Motor neuron (in vitro differentiated cells): Measurements from ENCODE around the gene TMA16. TPM values are rescaled to one million over a fixed set of nuclear protein-coding genes. Genes with fewer than 3 reads are reported as not detected.
"Not testable (repeated sequence)": the region's sequence is repeated elsewhere in the genome, so short reads cannot be mapped to it uniquely, and the experiment has no call there.

ENCODE experiments used
- ATAC-seq, 8 experiments: fragments of 200-7000 bp; cut with Tn5 transposase; replicated peaks in 6 of 8; 2 replicates each; pipeline ENCODE4 v1.8.0; 2021; ENCODE audit warnings: mild to moderate bottlenecking in 8 of 8, moderate library complexity in 8 of 8
- H3K27ac ChIP-seq, 2 donors: fragments of 250-450 bp; sonication (Bioruptor Pico); 2 replicates each; pipeline ENCODE4 v1.9.0; 2021; ENCODE audit warnings: antibody characterized with exemption in 2 of 2, mild to moderate bottlenecking in 2 of 2, moderate library complexity in 1 of 2
- H3K4me1 ChIP-seq, 2 donors: fragments of 250-450 bp; sonication (Bioruptor Pico); replicated peaks in 1 of 2; 2 replicates each; pipeline ENCODE4 v1.6.1; 2021; ENCODE audit warnings: antibody characterized with exemption in 2 of 2, mild to moderate bottlenecking in 2 of 2, moderate library complexity in 1 of 2
- H3K4me3 ChIP-seq, 5 donors: fragments of 250-450 bp; sonication (Bioruptor Pico); 2 replicates each; pipeline ENCODE4 v1.9.0; 2021; ENCODE audit warnings: antibody characterized with exemption in 5 of 5, mild to moderate bottlenecking in 5 of 5, moderate library complexity in 4 of 5
- WGBS, 10 experiments: fragments of 450-650 bp; shearing (Covaris generic); methylation state at CpG; one replicate each; pipeline ENCODE4 v1.0.0; 2022; 5-methylcytosine and 5-hydroxymethylcytosine counted together
- in situ Hi-C, 9 experiments: fragments of 400-800 bp; cut with MboI; loops; one replicate each; pipeline ENCODE4 v1.15.0; 2021; ENCODE audit warnings: low sequenced_read_pairs in 9 of 9, low pct_unique_long_range_greater_than_20kb in 2 of 9; ENCODE audit not compliant: unreplicated experiment in 9 of 9
- total RNA-seq, 8 experiments: library from RNA; unstranded; fragments of 300-600 nt; gene quantifications; 2 replicates each; pipeline versions ENCODE4 v1.2.3 to v1.2.4, GENCODE V29; 2022

The TMA16 gene
- total RNA-seq, 8 experiments from 2014 or later, result 15.8 to 65.2 (median 31.1) TPM

DNA sequence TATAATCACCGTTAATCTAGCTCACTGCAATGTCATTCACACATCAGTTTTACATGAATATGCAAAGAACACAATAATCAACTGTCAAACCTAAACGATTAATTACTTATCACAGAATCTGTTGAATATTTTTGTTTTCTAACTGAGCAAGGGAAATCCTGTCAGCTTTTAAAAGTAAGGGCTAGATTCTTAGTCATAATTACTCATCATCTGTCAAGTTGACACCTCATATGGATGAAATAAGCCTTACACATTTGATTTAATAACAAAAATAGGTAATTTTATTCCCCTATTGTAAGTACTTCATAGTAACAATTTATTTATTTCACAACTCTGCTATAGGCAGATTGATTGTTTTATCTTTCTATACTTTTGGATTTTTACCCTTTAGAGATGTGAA lies 32.7 kb downstream of the TMA16 start:
- no peak overlapping the region for H3K27ac ChIP-seq
- WGBS, 10 experiments, result 84 to 100% (median 100%) methylated on average over 1 to 2 of the region's 2 CpGs; no CpG with 5 or more reads in 2 of the 10 experiments
- ATAC-seq, result no peak
- no peaks in the 10 kb centered on the region for H3K4me1 ChIP-seq
- H3K4me3 ChIP-seq, result no peak overlapping the region
- in situ Hi-C loops, result loop anchor here in 1 of 9 experiments (25.0 kb wide), 1 partner anchor 1210 kb away; no protein-coding TSS in a partner anchor

DNA sequence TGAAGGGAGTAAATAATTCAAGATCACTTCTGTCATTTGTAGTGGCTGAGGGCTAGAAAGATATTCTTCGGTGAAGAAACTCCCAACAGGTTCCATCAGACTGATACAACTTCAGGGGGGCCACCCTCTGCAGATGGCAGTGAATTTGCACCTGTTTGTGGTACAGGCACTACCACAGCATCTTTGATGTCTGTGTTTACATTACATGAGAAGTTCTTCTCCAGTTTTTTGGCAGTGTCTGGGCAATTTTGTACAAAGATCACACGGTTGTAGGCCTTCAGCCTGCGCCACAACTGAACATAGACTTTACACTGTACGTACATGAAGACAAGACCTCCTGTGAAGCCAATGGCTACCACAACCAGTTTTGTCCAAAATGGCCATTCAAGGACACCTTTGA lies 34.2 kb downstream of the TMA16 start:
- 80 to 100% (median 96%) methylated on average over 1 to 4 of the region's 4 CpGs; no CpG with 5 or more reads in 3 of the 10 experiments for WGBS, 10 experiments
- no peak for ATAC-seq
- in situ Hi-C loops, result loop anchor here in 1 of 9 experiments (25.0 kb wide), 1 partner anchor 1209 kb away; no protein-coding TSS in a partner anchor

DNA sequence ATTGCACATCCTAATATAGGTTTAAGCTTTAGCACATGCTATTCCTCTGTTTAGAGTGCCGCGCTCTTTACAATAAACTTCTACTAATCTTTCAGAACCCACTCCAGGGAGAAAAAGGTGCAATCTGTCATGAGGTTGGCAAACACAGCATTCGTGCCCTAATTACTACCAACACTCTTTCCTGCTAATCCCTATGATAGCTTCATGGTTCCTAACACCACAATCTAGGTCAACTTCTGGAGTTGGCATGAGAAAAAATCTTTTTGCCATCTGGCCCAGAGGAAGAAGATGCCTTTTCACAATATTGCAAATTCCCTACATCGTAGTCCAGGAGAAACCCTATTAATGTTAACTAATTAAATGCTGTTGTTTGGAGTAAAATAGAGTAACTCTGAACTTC lies 39.6 kb downstream of the TMA16 start:
- in situ Hi-C loops, result loop anchor here in 1 of 9 experiments (25.0 kb wide), 1 partner anchor 1203 kb away; no protein-coding TSS in a partner anchor
- ATAC-seq, result no peak
- H3K4me3 ChIP-seq, result no peak overlapping the region
- WGBS, 10 experiments, result 58 to 100% (median 91%) methylated on average over 2 to 4 of the region's 4 CpGs
- H3K27ac ChIP-seq, result no peak overlapping the region
- H3K4me1 ChIP-seq, result no peaks in the 10 kb centered on the region

More for the DNA sequence above, 34.2 kb downstream of the TMA16 start:
- Histone ChIP-seq H3K4me1 (no peaks in the 10 kb centered on the region), H3K4me3 (no peak overlapping the region), H3K27ac (no peak overlapping the region)

DNA sequence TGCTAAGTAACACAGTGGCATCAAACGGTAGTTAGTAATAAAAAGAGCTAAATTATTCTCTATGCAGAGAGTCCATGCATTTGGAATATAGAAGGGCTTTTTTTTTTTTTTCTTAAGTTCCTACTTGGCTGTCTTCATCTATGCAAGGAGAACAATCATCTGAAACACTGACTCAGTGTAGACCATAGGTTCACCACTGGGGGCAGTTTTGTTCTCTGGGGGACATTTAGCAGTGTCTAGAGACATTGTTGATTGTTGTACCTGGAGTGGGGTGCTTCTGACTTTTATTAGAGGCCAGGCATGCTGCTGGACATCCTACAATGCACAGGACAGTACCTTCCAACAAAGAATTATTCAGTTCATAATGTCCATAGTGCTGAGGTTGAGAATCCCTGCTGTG lies 41.2 kb downstream of the TMA16 start:
- no peaks in the 10 kb centered on the region for H3K4me1 ChIP-seq
- in situ Hi-C loops, result loop anchor here in 1 of 9 experiments (25.0 kb wide), 1 partner anchor 1202 kb away; no protein-coding TSS in a partner anchor
- peak in 1 of 8 experiments; percentile 25 for ATAC-seq
- H3K27ac ChIP-seq, result no peak overlapping the region
- 27 to 90% (median 75%) methylated on average over 1 of the region's 1 CpG; no CpG with 5 or more reads in 5 of the 10 experiments for WGBS, 10 experiments
- H3K4me3 ChIP-seq, result no peak overlapping the region

DNA sequence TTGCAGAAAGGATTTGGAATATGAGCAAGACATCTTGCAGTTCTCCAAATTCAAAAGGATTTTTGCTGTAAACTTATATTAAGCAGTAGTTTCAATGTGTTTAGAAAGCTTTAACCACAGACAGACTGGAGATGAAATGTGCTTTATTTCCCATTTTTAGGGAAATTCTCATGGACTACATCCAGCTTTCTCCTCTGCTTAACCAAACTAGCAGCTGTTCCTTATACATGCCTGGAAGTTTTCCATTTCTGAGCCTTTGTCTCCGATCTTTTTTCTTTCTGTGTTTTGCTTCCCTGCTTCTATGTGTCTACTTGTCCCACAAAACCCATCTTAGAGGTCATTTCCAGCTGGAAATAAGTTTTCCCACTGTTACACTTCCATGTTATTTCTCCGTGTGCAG lies 41.6 kb downstream of the TMA16 start:
- WGBS, 10 experiments, result 8 to 100% (median 83%) methylated on average over 1 to 2 of the region's 2 CpGs; no CpG with 5 or more reads in 1 of the 10 experiments
- in situ Hi-C loops, result loop anchor here in 1 of 9 experiments (25.0 kb wide), 1 partner anchor 1201 kb away; no protein-coding TSS in a partner anchor
- H3K27ac ChIP-seq, result no peak overlapping the region
- ATAC-seq, result no peak
- no peak overlapping the region for H3K4me3 ChIP-seq
- no peaks in the 10 kb centered on the region for H3K4me1 ChIP-seq

DNA sequence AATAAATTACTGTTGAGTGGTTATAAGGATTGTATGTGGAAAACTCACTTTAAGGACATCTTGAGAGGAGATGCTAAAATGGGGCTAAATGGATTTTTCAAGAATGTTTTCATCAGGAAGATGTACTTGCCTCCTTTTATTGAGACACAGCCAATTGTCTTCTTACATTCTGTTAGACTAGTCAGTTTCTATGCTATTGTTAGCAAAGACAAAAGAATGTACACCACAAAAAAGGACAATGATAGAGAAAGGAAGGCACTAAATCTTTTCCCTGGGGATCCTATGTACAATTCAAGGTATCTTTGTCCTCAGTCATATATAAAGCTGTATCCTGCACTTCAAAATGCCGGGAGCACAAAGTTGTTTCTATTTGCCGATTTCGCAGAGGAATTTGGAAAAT lies 42.6 kb downstream of the TMA16 start:
- 71 to 100% (median 91%) methylated on average over 2 to 3 of the region's 3 CpGs; no CpG with 5 or more reads in 3 of the 10 experiments for WGBS, 10 experiments
- in situ Hi-C loops, result loop anchor here in 1 of 9 experiments (25.0 kb wide), 1 partner anchor 1200 kb away; no protein-coding TSS in a partner anchor
- Histone ChIP-seq H3K27ac (no peak overlapping the region), H3K4me3 (no peak overlapping the region), H3K4me1 (no peaks in the 10 kb centered on the region)
- no peak for ATAC-seq

DNA sequence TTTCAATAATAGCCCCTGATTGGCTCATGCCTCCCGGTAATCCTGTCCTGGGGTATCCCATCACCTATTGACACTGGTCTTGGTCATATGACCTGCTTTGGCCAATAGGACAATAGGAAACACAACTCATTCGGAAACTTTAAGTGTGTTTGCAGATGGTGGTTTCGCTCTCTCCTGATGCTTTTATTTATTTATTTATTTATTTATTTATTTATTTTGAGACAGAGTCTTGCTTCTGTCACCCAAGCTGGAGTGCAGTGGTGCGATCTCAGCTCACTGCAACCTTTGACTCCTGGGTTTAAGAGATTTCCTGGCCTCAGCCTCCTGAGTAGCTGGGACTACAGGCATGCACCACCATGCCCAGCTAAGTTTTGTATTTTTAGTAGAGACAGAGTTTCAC lies 44.3 kb downstream of the TMA16 start:
- H3K4me1 ChIP-seq, ATAC-seq, H3K4me3 ChIP-seq, H3K27ac ChIP-seq: not testable (repeated sequence)
- in situ Hi-C loops, result loop anchor here in 1 of 9 experiments (25.0 kb wide), 1 partner anchor 1198 kb away; no protein-coding TSS in a partner anchor
- 62 to 100% (median 87%) methylated on average over 2 to 4 of the region's 4 CpGs; no CpG with 5 or more reads in 1 of the 10 experiments for WGBS, 10 experiments

DNA sequence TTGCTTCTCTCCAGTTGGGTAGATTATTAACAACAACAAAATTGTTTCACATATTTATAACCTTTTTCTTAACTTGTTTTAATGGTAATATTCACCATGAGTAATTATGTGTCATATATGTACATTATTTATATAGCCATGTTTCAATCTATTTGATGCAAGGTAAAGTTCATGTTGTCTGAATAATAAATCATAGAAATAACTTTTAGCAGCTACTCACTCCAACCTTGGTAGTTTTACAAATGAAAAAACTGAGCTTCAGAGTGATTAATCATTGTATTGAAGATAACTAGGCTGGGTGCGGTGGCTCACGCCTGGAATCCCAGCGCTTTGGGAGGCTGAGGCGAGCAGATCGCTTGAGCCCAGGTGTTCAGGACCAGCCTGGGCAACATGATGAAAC lies 46.0 kb downstream of the TMA16 start:
- in situ Hi-C loops, result loop anchor here in 1 of 9 experiments (25.0 kb wide), 1 partner anchor 1197 kb away; no protein-coding TSS in a partner anchor
- Histone ChIP-seq H3K27ac (no peak overlapping the region), H3K4me3 (no peak overlapping the region), H3K4me1 (no peaks in the 10 kb centered on the region)
- WGBS, 10 experiments, result 19 to 100% (median 92%) methylated on average over 1 to 5 of the region's 5 CpGs; no CpG with 5 or more reads in 1 of the 10 experiments
- ATAC-seq, result peak in 3 of 8 experiments; percentile 19 to 47 (median 30)

DNA sequence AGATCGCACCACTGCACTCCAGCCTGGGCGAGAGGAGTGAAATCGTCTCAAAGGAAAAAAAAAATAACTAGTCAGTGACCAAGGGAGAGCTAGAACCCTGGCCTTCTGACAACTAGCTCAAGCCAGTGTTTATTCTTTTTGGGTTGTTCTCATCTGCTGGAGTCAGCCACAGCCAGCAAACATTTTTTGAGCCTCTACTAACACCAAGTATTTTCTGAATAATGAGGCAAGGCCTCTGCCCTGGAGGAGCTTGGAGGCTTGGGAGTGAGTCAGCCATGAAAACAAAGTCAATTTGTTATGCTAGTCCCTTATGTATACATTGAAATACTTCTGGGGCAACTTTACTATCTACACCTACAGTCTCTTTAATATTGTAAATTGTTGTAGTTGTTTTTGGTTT lies 46.5 kb downstream of the TMA16 start:
- Histone ChIP-seq H3K4me3 (no peak overlapping the region), H3K27ac (no peak overlapping the region), H3K4me1 (no peaks in the 10 kb centered on the region)
- in situ Hi-C loops, result loop anchor here in 1 of 9 experiments (25.0 kb wide), 1 partner anchor 1196 kb away; no protein-coding TSS in a partner anchor
- WGBS, 10 experiments, result 73 to 100% (median 96%) methylated on average over 1 to 3 of the region's 3 CpGs; no CpG with 5 or more reads in 6 of the 10 experiments
- peak in 3 of 8 experiments; percentile 9 to 75 (median 70) for ATAC-seq

DNA sequence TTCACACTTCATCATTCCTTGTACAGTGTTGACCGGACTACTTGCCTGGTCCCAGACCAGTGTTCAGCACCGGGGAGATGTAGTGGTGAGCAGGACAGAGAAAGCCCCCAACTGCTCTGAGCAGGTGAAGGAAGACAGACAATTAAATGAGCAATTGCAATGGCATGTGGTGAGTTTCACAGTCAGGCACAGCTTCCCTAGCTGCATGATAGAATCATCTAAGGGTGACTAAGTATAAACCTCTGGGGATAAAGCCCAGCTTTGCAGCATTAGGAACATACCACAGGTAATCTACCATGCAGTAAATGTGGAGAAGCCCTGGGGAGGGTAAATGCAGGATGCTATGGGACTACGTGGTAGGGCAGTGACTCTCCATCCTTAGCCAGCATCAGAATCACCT lies 47.8 kb downstream of the TMA16 start:
- Histone ChIP-seq H3K4me3 (no peak overlapping the region), H3K27ac (no peak overlapping the region), H3K4me1 (no peaks in the 10 kb centered on the region)
- WGBS, 10 experiments, result 67 to 100% (median 100%) methylated on average over 1 to 2 of the region's 3 CpGs; no CpG with 5 or more reads in 2 of the 10 experiments
- ATAC-seq, result no peak
- in situ Hi-C loops, result loop anchor here in 1 of 9 experiments (25.0 kb wide), 1 partner anchor 1195 kb away; no protein-coding TSS in a partner anchor

DNA sequence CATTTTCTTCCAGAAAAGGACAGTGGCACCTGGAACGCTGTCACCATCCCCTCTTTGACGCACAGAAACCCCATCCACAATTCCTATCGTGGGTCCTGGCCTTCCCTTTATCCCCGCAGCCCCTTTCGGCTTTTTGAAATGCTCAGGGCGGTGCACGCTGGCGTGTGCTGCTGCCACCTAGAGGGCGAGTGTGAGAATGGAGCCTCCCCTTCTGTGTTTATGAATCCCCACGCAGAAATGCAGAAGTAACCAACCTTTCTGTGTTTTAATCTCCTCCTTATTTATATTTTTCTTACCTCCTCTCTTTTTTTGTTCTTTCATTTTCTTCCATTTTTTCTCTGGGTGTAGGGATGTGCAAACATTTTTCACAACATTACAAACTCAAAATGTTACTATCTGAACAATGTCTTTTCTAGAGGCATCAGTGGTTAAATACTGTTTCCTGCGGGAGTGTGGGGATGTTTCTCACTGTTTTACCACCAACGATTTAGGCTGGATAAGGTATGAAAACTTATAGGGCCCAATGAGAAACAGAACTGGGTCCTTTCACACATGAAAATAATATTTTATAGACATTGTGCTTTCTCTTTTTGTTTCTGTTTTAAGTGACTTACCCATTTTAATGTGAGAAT lies 50.0 kb downstream of the TMA16 start:
- in situ Hi-C loops, result loop anchor here in 1 of 9 experiments (25.0 kb wide), 1 partner anchor 1193 kb away; no protein-coding TSS in a partner anchor
- no peak overlapping the region for H3K4me3 ChIP-seq

DNA sequence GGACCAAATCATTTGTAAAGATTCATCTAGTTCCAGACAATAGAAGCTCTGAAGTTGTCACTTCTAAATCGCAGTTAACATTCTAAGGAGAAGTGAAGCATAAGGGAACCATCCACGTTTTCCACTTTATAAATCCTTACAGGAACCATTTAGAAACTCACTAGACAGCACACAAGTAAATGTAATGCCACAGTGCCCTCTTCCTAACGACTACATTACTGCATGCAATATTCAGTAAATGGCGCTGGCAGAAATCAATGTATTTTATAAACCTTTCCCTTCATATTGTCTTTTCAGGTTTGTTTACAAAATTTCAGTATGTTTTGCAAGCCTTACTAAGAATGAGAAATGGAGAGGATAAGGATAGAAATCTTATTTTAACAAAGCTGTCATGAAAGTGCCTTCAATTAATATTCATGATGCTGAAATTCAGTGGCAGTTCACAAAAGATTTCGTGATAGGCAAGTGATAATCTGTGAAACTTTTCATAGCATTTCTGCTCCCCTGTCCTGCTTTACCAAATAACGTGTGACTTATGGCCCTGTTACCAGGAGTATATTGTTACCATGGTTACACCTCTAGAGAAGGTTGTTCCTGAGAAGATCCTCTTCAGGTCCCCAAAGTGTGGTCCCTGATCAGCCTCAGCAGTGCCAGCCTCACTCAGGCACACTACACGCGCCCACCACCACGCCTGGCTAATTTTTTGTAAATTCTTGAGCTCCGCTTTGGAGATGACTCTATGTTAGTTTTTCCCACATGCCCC lies 54.2 kb downstream of the TMA16 start:
- peak; percentile 38 to 72 (median 55) for ATAC-seq

More for the DNA sequence above, 50.0 kb downstream of the TMA16 start:
- no peak overlapping the region for H3K27ac ChIP-seq
- no peaks in the 10 kb centered on the region for H3K4me1 ChIP-seq
- ATAC-seq, result peak; percentile 37 to 85 (median 69)
- 0 to 67% (median 12%) methylated on average over 1 to 12 of the region's 12 CpGs for WGBS, 10 experiments

More for the DNA sequence above, 54.2 kb downstream of the TMA16 start:
- in situ Hi-C loops, result loop anchor here in 1 of 9 experiments (25.0 kb wide), 1 partner anchor 1189 kb away; no protein-coding TSS in a partner anchor
- Histone ChIP-seq H3K4me3 (no peak overlapping the region), H3K27ac (no peak overlapping the region), H3K4me1 (no peaks in the 10 kb centered on the region)
- WGBS, 10 experiments, result 12 to 50% (median 34%) methylated on average over 4 to 10 of the region's 10 CpGs
